Calu3 (cell line): ENCODE results near the gene RPRML. TPM values are rescaled to one million over a fixed set of nuclear protein-coding genes. Genes with fewer than 3 reads are reported as not detected.
"Not testable (repeated sequence)": the region's sequence is repeated elsewhere in the genome, so short reads cannot be mapped to it uniquely, and the experiment has no call there.

Experiments used
- Bru-seq: library from RNA; stranded (reverse); fragments of 400-500 nt; gene quantifications from one replicate; lab custom pipeline; 2021; lab: Mats Ljungman, UMichigan
- BruChase-seq, 2 experiments: library from RNA; stranded (reverse); fragments of 400-500 nt; gene quantifications; one replicate each; lab custom pipeline; 2021; lab: Mats Ljungman, UMichigan
- BruUV-seq: library from RNA; stranded (reverse); fragments of 400-500 nt; replicated peaks from 2 replicates; lab custom pipeline; 2021; lab: Mats Ljungman, UMichigan
- CTCF ChIA-PET: fragments of 300-600 bp; sonication (Branson Sonifier 250); formaldehyde crosslinking; loops from one replicate; lab custom pipeline; 2022; ENCODE audit warnings: antibody characterized with exemption; lab: Charles Lee
- DNase-seq: peaks from one replicate; pipeline ENCODE4 v3.0.0; 2022
- H3K27ac Mint-ChIP-seq: one replicate; pipeline ENCODE4 v1.8.0; 2022; ENCODE audit warnings: mixed read lengths; ENCODE audit not compliant: unreplicated experiment
- H3K27me3 Mint-ChIP-seq: one replicate; pipeline ENCODE4 v1.8.0; 2022; ENCODE audit warnings: mixed read lengths; ENCODE audit not compliant: unreplicated experiment
- H3K36me3 Mint-ChIP-seq: one replicate; pipeline ENCODE4 v1.8.0; 2022; ENCODE audit warnings: mild to moderate bottlenecking, moderate library complexity, mixed read lengths; ENCODE audit not compliant: insufficient read depth, unreplicated experiment
- H3K4me1 Mint-ChIP-seq: one replicate; pipeline ENCODE4 v1.8.0; 2022; ENCODE audit warnings: mild to moderate bottlenecking, low read depth, mixed read lengths; ENCODE audit not compliant: unreplicated experiment
- H3K4me3 Mint-ChIP-seq: one replicate; pipeline ENCODE4 v1.8.0; 2022; ENCODE audit warnings: mild to moderate bottlenecking, low read depth, moderate library complexity, mixed read lengths; ENCODE audit not compliant: unreplicated experiment
- H3K9me3 Mint-ChIP-seq: one replicate; pipeline ENCODE4 v1.8.0; 2022; ENCODE audit warnings: low read depth, mixed read lengths; ENCODE audit not compliant: unreplicated experiment
- CTCF ChIP-seq: fragments of 200-600 bp; IDR thresholded peaks from one replicate; pipeline ENCODE4 v1.8.0; 2022; ENCODE audit warnings: antibody characterized with exemption; ENCODE audit not compliant: unreplicated experiment
- intact Hi-C: fragments of 100-400 bp; cut with micrococcal nuclease; formaldehyde crosslinking; loops from one replicate; pipeline ENCODE4 v1.10.0; 2022; ENCODE audit not compliant: unreplicated experiment
- long read RNA-seq: library from polyadenylated mRNA; stranded (forward); transcript quantifications from one replicate; pipeline ENCODE4 v2.0.0, GENCODE V29; 2022
- total RNA-seq: library from RNA; stranded (reverse); gene quantifications from 2 replicates; pipeline ENCODE4 v1.2.3, GENCODE V29; 2022

RPRML gene
- total RNA-seq (not detected in 2 replicates), Bru-seq, nascent RNA (not detected), BruChase-seq, experiment 1, labeled RNA remaining after a 6-hour chase (not detected), BruChase-seq, experiment 2, labeled RNA remaining after a 2-hour chase (not detected)
- long read RNA-seq = 0 reads

- Mint-ChIP-seq H3K4me3 (peak within 1 kb of the TSS; percentile 61), H3K9me3 (no peaks in the 10 kb centered on the region), H3K27ac (no peak within 1 kb of the TSS), H3K36me3 (no peaks in the 10 kb centered on the region), H3K27me3 (peaks cover 77% of the 10 kb centered on the region), H3K4me1 (no peaks in the 10 kb centered on the region)
- no TSS peak for BruUV-seq
- intact Hi-C loops = no loop called here
- no peak for TF ChIP-seq CTCF
- CTCF ChIA-PET = interaction anchor here (0.6 to 2.4 kb wide), 3 partner anchors 37 to 831 kb away, joined by 3 to 6 read pairs (median 6); no protein-coding TSS in a partner anchor
- DNase-seq = peak; percentile 59
Observed at GRCh38 chr17:46979147-46979863, at the start of gene RPRML. RPRML (minus strand) TSS chr17:46979253; CDS start chr17:46979007, 246 bp downstream.

- CTCF ChIA-PET, BruUV-seq, H3K4me1 Mint-ChIP-seq, H3K4me3 Mint-ChIP-seq, H3K36me3 Mint-ChIP-seq, intact Hi-C loops, H3K9me3 Mint-ChIP-seq, H3K27me3 Mint-ChIP-seq, H3K27ac Mint-ChIP-seq, DNase-seq: not testable (repeated sequence)
Observed at GRCh38 chr17:47016966-47017365, 37.9 kb upstream of the RPRML start.

GRCh38 chr17:47013341-47013740 is 34.3 kb upstream of the RPRML start:
- Mint-ChIP-seq H3K27me3 (no peaks in the 10 kb centered on the region), H3K4me1 (no peaks in the 10 kb centered on the region), H3K9me3 (no peaks in the 10 kb centered on the region), H3K27ac (no peak overlapping the region), H3K36me3 (no peaks in the 10 kb centered on the region), H3K4me3 (no peak overlapping the region)
- no peak for TF ChIP-seq CTCF
- BruUV-seq = no TSS peak
- CTCF ChIA-PET = no interaction called here
- intact Hi-C loops = no loop called here
- DNase-seq = no peak

- H3K27me3 Mint-ChIP-seq = no peaks in the 10 kb centered on the region
- no TSS peak for BruUV-seq
- no peaks in the 10 kb centered on the region for H3K36me3 Mint-ChIP-seq
- no peaks in the 10 kb centered on the region for H3K4me1 Mint-ChIP-seq
- no peaks in the 10 kb centered on the region for H3K9me3 Mint-ChIP-seq
- H3K4me3 Mint-ChIP-seq = no peak overlapping the region
- DNase-seq = no peak
- CTCF ChIA-PET = no interaction called here
- intact Hi-C loops = no loop called here
- no peak overlapping the region for H3K27ac Mint-ChIP-seq
- no peak for TF ChIP-seq CTCF
Observed at GRCh38 chr17:47012457-47012856, 33.4 kb upstream of the RPRML start.
